Mucosa of stomach (tissue), 1 donor: ENCODE data around the gene WDR75.

Source experiments
- H3K27me3 ChIP-seq: one replicate; pipeline ENCODE4 v1.7.0; 2013; ENCODE audit warnings: mild to moderate bottlenecking, low read length; ENCODE audit not compliant: control insufficient read depth, insufficient read depth
- H3K36me3 ChIP-seq: one replicate; pipeline ENCODE4 v1.7.0; 2013; ENCODE audit warnings: low read length; ENCODE audit not compliant: control insufficient read depth, insufficient read depth
- H3K4me1 ChIP-seq: one replicate; pipeline ENCODE4 v1.7.0; 2013; ENCODE audit warnings: mild to moderate bottlenecking, low read length; ENCODE audit not compliant: control insufficient read depth, insufficient read depth
- H3K4me3 ChIP-seq: one replicate; pipeline ENCODE4 v1.7.0; 2013; ENCODE audit warnings: low read length
- H3K9ac ChIP-seq: one replicate; pipeline ENCODE4 v1.7.0; 2013; ENCODE audit warnings: mild to moderate bottlenecking, low read length, moderate library complexity
- H3K9me3 ChIP-seq: one replicate; pipeline ENCODE4 v1.7.0; 2013; ENCODE audit warnings: mild to moderate bottlenecking, low read length, moderate library complexity; ENCODE audit not compliant: control insufficient read depth
- donor health status: Pancreatic carcinoma.

WDR75 gene

DNA sequence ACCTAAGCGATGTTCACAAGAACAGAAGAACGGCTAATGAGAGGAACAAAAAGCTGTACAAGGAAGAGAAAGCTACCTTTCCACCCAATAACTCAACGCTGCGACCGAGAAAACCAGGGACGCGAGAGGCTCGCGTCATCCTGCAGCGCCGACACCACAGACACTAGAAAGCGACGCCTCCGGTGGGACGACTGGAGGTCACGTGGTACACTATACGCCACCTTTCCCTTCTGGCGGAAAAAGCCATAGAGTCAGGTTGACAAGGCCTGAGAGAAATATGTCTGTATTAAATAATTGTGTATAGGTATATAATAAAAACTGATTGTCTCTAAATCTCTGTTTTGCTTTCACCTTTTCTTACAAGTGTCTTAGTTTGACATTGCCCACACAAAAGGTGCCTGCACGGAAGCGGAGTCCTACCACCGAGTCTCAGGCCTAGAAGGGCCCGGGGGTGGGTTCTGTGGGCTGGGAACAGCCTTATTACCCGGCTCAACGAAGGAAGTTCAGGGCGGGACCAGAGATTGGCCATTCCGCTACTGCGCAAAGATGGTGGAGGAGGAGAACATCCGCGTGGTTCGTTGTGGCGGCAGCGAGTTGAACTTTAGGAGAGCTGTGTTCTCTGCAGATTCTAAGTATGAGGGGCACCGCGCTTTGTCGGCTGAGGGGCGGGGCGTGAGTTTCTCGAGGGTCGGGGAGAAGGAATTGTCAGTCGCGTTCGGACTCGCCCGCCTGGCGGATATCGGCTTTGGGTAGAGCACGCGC, at the start of gene WDR75:
Gene WDR75 (plus strand): TSS at position 528 of the 762 bp plus-strand sequence. CDS start 19 bp downstream, at position 547.
- H3K9me3 ChIP-seq, result no peaks in the 10 kb centered on the region
- peak within 1 kb of the TSS; percentile 96 for H3K9ac ChIP-seq
- H3K27me3 ChIP-seq, result no peaks in the 10 kb centered on the region
- peak within 1 kb of the TSS; percentile 85 for H3K4me3 ChIP-seq
- H3K4me1 ChIP-seq, result peaks cover 9% of the 10 kb centered on the region
- no peaks in the 10 kb centered on the region for H3K36me3 ChIP-seq

DNA sequence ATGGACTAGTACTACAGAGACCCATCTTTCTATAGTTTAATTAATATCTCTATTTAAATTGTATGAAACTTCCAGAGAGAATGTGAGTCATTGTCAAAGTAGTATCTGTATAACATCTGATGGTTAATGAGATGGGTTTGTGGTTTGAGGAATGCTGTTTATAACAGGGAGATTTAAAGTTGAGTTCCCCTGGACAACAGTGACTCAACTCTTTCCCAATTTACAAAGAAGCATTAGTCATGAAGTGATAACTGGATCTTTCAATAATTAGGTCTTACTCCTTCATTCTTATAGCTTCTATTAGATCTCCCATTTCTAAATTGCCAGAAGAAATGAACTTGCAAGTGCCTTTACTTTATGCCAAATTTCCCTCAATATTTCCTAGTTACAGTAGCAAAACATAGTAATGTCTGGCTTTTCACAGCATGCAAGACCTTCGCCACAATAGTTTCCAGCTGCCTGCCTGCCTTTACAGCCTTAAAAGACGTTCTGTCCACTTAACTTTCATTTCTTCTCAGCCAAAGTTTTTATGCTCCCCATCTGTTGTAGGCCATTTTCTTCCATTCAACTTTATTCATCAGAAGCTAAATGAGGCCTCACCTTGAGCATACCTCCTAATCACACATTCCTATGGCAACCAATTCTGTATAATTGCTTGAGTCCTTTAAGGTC, 47.7 kb upstream of the WDR75 start:
- no peak overlapping the region for H3K4me3 ChIP-seq
- H3K27me3 ChIP-seq, result no peaks in the 10 kb centered on the region
- H3K9me3 ChIP-seq, result no peaks in the 10 kb centered on the region
- H3K4me1 ChIP-seq, result no peaks in the 10 kb centered on the region
- no peak overlapping the region for H3K9ac ChIP-seq
- H3K36me3 ChIP-seq, result no peaks in the 10 kb centered on the region

DNA sequence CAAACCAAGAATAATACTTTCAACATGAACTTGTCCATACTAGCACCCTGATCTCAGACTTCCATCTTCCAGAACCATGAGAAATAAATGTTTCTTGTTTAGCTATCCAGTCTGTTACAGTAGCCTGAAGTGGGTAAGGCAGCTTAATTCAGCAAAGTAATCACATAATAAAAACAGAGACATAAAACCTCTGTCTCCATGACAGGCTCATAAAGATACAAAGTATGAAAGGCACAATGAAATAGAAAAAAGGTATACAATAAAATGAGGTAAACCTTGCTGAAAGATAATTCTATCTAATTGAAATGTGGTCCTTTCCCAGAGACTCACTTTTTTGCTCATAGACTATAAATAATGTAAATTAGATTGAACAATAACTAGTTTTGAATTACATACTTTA, 46.7 kb upstream of the WDR75 start:
- Histone ChIP-seq H3K9ac (no peak overlapping the region), H3K4me1 (no peaks in the 10 kb centered on the region), H3K4me3 (no peak overlapping the region), H3K27me3 (no peaks in the 10 kb centered on the region), H3K36me3 (no peaks in the 10 kb centered on the region), H3K9me3 (no peaks in the 10 kb centered on the region)

DNA sequence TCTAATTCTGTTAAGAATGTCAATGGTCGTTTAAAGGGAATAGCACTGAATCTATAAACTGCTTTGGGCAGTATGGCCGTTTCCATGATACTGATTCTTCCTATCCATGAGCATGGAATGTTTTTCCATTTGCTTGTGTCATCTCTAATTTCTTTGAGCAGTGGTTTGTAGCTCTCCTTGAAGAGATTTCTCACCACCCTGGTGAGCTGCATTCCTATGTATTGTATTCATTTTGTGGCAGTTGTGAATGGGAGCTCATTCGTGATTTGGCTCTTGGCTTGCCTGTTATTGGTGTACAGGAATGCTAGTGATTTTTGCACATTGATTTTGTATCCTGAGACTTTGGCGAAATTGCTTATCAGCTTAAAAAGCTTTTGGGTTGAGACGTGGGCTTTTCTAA, 38.3 kb upstream of the WDR75 start:
- no peaks in the 10 kb centered on the region for H3K27me3 ChIP-seq
- no peak overlapping the region for H3K4me3 ChIP-seq

DNA sequence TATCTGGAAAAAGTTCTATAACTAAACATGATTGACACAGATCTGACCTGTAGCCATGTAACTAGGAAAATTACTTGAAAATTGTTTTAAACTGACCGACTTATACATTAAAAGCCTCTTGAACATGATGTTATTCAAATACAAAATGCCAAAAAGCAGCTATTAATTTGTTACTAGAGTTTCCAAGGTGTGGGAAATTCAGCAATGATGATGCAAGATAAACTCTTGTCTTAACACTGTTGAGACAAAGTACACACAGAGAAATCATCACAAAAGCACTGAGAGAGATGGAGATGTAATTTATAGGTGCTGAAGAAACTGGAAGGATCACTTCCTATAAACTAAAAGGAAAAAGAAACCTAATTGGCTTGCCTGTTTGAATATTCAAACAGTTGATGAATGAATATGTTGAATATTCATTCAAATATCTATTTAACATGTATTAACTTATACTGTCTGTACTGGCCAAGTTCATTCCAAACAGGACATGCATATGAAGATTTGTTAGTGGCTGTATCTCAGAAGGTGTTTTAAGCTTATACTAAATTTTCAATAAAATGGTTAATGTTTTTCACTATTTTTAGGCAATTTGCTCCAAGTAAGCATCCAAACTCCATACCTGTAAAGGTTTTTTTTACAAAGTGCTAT, 34.6 kb upstream of the WDR75 start:
- H3K27me3 ChIP-seq, result no peaks in the 10 kb centered on the region
- peaks cover 5% of the 10 kb centered on the region for H3K4me1 ChIP-seq
- H3K9ac ChIP-seq, result no peak overlapping the region
- H3K4me3 ChIP-seq, result no peak overlapping the region
- no peaks in the 10 kb centered on the region for H3K36me3 ChIP-seq
- no peaks in the 10 kb centered on the region for H3K9me3 ChIP-seq

More for the DNA sequence above, 38.3 kb upstream of the WDR75 start:
- no peak overlapping the region for H3K9ac ChIP-seq
- peaks cover 4% of the 10 kb centered on the region for H3K4me1 ChIP-seq
- no peaks in the 10 kb centered on the region for H3K36me3 ChIP-seq
- H3K9me3 ChIP-seq, result no peaks in the 10 kb centered on the region

DNA sequence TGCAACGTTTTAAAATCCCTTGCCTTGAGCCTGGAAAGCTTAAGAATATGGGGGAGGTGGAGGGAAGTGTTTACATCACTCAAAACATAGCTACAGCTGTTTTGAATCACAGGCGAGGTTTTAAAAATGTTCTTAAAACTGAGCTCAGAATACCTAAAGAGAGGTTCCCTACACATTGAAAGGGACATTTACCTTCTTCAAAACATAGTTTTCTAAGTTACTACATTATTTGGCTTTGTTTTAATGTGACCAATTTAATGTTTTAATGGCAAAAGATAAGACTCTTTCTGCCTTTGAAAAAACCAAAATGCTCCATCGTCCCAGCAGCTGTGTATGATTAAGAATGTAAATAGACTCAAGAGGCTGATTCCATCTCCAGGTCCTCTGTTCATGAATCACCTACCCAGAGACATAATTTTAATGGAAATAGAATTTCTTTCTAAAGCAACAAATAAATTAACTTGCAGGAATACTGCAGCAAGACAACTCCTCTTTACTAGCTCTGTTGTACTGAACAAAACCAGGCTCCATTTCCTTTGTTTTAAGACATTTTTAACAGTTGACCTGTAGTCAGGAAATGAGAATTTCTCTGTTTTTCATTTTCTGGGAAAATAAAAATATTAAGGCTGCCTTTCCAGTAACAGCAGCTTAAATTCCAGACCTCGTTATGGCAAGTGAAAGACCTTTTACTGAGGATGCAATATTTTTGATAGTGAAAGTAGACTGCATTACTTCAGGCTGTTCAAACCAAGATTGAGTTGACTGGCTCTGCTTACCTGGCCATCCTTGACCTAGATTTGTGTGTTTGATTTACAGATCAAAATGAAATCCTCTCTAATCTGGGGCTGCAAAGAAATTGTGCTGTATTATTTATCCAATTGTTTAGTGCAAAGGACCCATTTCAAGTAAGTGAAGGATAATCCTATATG, 33.7 kb upstream of the WDR75 start:
- no peaks in the 10 kb centered on the region for H3K9me3 ChIP-seq
- peaks cover 5% of the 10 kb centered on the region for H3K4me1 ChIP-seq
- H3K27me3 ChIP-seq, result no peaks in the 10 kb centered on the region
- no peak overlapping the region for H3K4me3 ChIP-seq
- no peaks in the 10 kb centered on the region for H3K36me3 ChIP-seq
- no peak overlapping the region for H3K9ac ChIP-seq

DNA sequence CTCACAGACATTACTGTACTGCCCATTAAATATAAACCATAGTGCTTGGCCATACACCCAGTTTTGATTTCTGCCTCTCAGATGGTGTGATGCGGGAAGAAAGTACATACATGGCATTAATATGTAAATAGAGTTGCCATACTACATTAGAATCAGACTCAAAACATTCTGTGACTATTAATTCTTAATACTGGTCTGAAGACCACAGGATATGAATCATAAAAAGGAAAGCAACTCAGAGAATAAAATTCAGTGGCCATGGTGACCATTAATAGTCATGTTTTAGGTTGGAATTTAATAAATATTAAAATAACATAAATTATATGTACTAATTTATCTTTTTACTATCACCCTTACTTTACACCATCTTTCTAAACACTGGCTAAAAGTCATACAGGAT, 33.0 kb upstream of the WDR75 start:
- H3K9ac ChIP-seq, result no peak overlapping the region
- peaks cover 5% of the 10 kb centered on the region for H3K4me1 ChIP-seq
- no peaks in the 10 kb centered on the region for H3K27me3 ChIP-seq
- no peaks in the 10 kb centered on the region for H3K9me3 ChIP-seq
- no peaks in the 10 kb centered on the region for H3K36me3 ChIP-seq
- H3K4me3 ChIP-seq, result no peak overlapping the region

DNA sequence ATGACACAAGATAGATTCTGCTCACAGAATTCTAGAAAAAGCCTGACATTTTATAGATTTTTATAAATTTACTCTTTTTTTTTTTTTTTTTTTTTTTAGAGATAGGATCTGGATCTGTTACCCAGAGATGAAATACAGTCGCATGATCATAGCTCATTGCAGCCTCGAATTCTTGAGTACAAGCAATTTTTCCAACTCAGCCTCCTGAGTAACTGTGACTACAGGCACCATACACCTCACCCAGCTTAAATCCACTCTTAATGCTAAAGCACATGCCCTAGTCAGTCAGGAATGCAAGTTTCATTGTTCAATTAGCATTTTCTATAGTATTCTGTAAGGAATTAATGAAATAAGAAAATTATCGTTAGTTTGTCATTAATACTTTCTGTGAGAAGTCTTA, 32.1 kb upstream of the WDR75 start:
- H3K27me3 ChIP-seq, result no peaks in the 10 kb centered on the region
- no peaks in the 10 kb centered on the region for H3K36me3 ChIP-seq
- no peak overlapping the region for H3K9ac ChIP-seq
- H3K9me3 ChIP-seq, result no peaks in the 10 kb centered on the region
- H3K4me3 ChIP-seq, result no peak overlapping the region
- H3K4me1 ChIP-seq, result peaks cover 5% of the 10 kb centered on the region

DNA sequence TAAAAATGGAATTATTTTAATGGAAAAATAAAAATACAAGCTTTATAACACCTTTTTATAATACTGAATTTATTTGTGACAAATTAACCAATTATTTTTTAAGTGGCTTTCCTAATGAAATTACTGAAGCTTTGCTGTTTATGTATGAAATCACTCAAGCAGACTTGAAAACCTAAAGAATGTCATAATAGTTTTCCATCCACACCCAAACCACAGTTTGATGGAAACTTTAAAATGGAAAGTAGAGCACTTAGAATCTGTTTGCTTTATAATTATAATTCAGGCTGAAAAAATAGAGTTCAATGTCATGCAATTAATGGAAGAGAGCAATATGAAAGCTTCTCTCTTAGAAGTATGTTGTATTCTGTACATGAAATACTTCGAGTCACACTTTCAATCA, 31.6 kb upstream of the WDR75 start:
- Histone ChIP-seq H3K27me3 (no peaks in the 10 kb centered on the region), H3K4me1 (peaks cover 5% of the 10 kb centered on the region), H3K4me3 (no peak overlapping the region), H3K9me3 (no peaks in the 10 kb centered on the region), H3K9ac (no peak overlapping the region), H3K36me3 (no peaks in the 10 kb centered on the region)

DNA sequence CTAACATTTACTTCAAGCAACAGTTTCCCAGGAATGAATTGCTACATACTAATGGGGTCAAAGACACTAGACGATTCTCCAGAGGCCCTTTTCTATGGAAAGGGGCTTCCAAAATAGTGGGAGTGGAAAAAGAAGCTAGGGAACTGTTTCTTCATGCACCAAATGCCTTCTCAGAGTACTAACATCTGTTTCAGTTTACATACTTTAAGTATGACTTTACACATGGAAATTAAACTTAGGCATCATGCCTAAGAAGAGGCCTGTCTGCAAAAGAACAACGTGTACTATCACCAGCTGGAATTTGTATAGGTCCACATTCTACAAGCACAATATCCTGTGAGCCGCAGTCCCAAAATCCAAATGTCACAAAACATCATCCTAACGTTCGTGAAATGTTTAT, 29.4 kb upstream of the WDR75 start:
- Histone ChIP-seq H3K36me3 (no peaks in the 10 kb centered on the region), H3K4me3 (no peak overlapping the region), H3K9me3 (no peaks in the 10 kb centered on the region), H3K27me3 (no peaks in the 10 kb centered on the region), H3K4me1 (peaks cover 5% of the 10 kb centered on the region), H3K9ac (no peak overlapping the region)

DNA sequence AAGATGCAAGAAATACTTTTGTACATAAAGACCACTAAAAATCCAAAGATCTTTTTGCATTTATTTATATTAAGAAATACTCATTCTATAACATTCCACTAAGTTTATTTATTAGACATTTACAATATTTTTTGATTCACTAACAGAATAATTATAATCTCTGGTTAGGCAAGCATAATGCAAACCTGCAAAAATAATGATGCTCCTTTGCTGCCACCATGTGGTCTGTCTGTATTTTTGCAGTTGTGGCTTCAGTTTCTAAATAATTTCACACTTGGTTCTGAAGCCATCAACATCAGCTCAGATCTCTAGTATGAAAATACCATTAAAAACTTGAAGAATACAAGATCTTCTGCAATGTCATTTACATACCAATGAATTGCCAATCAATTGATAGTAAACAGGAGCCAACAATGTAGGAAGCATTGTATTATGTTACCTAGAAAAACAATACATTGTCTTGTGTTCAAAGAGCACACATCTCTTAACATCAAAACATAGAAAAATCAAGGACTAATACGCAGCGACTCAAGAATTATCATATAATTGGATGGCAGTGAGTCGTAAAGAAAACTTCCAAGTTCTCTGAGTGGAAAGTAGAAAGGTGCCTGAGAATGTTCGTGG, 28.8 kb upstream of the WDR75 start:
- H3K27me3 ChIP-seq, result no peaks in the 10 kb centered on the region
- H3K9me3 ChIP-seq, result no peaks in the 10 kb centered on the region
- peaks cover 5% of the 10 kb centered on the region for H3K4me1 ChIP-seq
- H3K9ac ChIP-seq, result no peak overlapping the region
- H3K36me3 ChIP-seq, result no peaks in the 10 kb centered on the region
- H3K4me3 ChIP-seq, result no peak overlapping the region
